Caco-2 (cell line): ENCODE results near the gene ASCC1. TPM values are rescaled to one million over a fixed set of nuclear protein-coding genes. Genes with fewer than 3 reads are reported as not detected.

ENCODE experiments used
- BruUV-seq: library from RNA; stranded (reverse); fragments of 400-500 nt; replicated peaks from 2 replicates; lab custom pipeline; 2021; lab: Mats Ljungman, UMichigan
- CTCF ChIA-PET: fragments of 300-600 bp; sonication (Branson Sonifier 250); formaldehyde crosslinking; loops from one replicate; lab custom pipeline; 2022; ENCODE audit warnings: antibody characterized with exemption; lab: Charles Lee
- POLR2A ChIA-PET: fragments of 300-600 bp; sonication (Branson Sonifier 250); formaldehyde crosslinking; loops from one replicate; lab custom pipeline; 2022; ENCODE audit warnings: antibody characterized with exemption; lab: Charles Lee
- DNase-seq, 2 experiments: peaks; one replicate each; pipeline versions ENCODE4 v3.0.0 to v3.0.0-alpha.2; 2020 to 2022
- H3K27me3 ChIP-seq: replicated peaks from 2 replicates; pipeline ENCODE4 v1.6.0; 2011; ENCODE audit warnings: low read length; ENCODE audit not compliant: control insufficient read depth, insufficient read depth
- H3K36me3 ChIP-seq: 2 replicates; pipeline ENCODE4 v1.5.1; 2011; ENCODE audit warnings: low read length; ENCODE audit not compliant: control insufficient read depth, insufficient read depth
- H3K4me1 ChIP-seq: fragments of 250-450 bp; sonication (Bioruptor Pico); 2 replicates; pipeline ENCODE4 v1.5.1; 2020; ENCODE audit warnings: mild to moderate bottlenecking
- H3K4me3 ChIP-seq: 2 replicates; pipeline ENCODE4 v1.5.1; 2011; ENCODE audit warnings: low read depth, mild to moderate bottlenecking, control low read depth, low read length
- H3K9me3 ChIP-seq: fragments of 250-450 bp; sonication (Bioruptor Pico); 2 replicates; pipeline ENCODE4 v1.5.1; 2020; ENCODE audit warnings: mild to moderate bottlenecking, moderate library complexity
- H3K27ac Mint-ChIP-seq: one replicate; pipeline ENCODE4 v1.8.0; 2022; ENCODE audit warnings: mixed read lengths; ENCODE audit not compliant: unreplicated experiment
- H3K27me3 Mint-ChIP-seq: one replicate; pipeline ENCODE4 v1.8.0; 2022; ENCODE audit warnings: mixed read lengths; ENCODE audit not compliant: insufficient read depth, unreplicated experiment
- H3K36me3 Mint-ChIP-seq: one replicate; pipeline ENCODE4 v1.8.0; 2022; ENCODE audit warnings: mild to moderate bottlenecking, mixed read lengths; ENCODE audit not compliant: insufficient read depth, unreplicated experiment
- H3K4me1 Mint-ChIP-seq: one replicate; pipeline ENCODE4 v1.8.0; 2022; ENCODE audit warnings: low read depth, mixed read lengths; ENCODE audit not compliant: unreplicated experiment
- H3K4me3 Mint-ChIP-seq: one replicate; pipeline ENCODE4 v1.8.0; 2022; ENCODE audit warnings: mild to moderate bottlenecking, moderate library complexity, mixed read lengths; ENCODE audit not compliant: unreplicated experiment
- H3K9me3 Mint-ChIP-seq: one replicate; pipeline ENCODE4 v1.8.0; 2022; ENCODE audit warnings: mixed read lengths; ENCODE audit not compliant: unreplicated experiment
- CTCF ChIP-seq, 2 experiments: fragments of 200-600 bp in 1 of 2; IDR thresholded peaks; 1 replicate in 1 of 2; 2 replicates in 1 of 2; pipeline versions ENCODE4 v1.5.1 to v1.8.0; 2011 to 2022; ENCODE audit warnings: antibody characterized with exemption in 1 of 2, control low read depth in 1 of 2, inconsistent platforms in 1 of 2, low read depth in 1 of 2, low read length in 1 of 2, mild to moderate bottlenecking in 1 of 2, moderate library complexity in 1 of 2; ENCODE audit not compliant: insufficient read depth in 1 of 2, severe bottlenecking in 1 of 2, unreplicated experiment in 1 of 2
- intact Hi-C: fragments of 100-400 bp; cut with micrococcal nuclease; formaldehyde crosslinking; loops from one replicate; pipeline ENCODE4 v1.10.0; 2022; ENCODE audit not compliant: unreplicated experiment
- total RNA-seq: library from RNA; stranded (reverse); gene quantifications from 2 replicates; pipeline ENCODE4 v1.2.3, GENCODE V29; 2022

Gene ASCC1
- total RNA-seq, 1 experiment from 2014 or later: 73.7 TPM

- intact Hi-C loops: no loop called here
- no TSS peak for BruUV-seq
- peaks cover 13% of the 10 kb centered on the region for H3K4me1 Mint-ChIP-seq
- Histone ChIP-seq H3K36me3 (peaks cover 2% of the 10 kb centered on the region; the same call in 1 of the 2 replicates), H3K4me3 (no peak overlapping the region), H3K4me1 (peaks cover 7% of the 10 kb centered on the region; the same call in 1 of the 2 replicates), H3K9me3 (0 out of 2 replicates have a peak, but pooled peaks cover 4% of the 10 kb centered on the region), H3K27me3 (no peaks in the 10 kb centered on the region)
- no peak for DNase-seq
- ChIA-PET POLR2A (no interaction called here), CTCF (interaction anchor here (1.2 kb wide), 1 partner anchor 75 kb away, joined by 4 read pairs; no protein-coding TSS in a partner anchor)
- no peak overlapping the region for H3K27ac Mint-ChIP-seq
- H3K36me3 Mint-ChIP-seq: peaks cover 18% of the 10 kb centered on the region
- H3K27me3 Mint-ChIP-seq: no peaks in the 10 kb centered on the region
- H3K4me3 Mint-ChIP-seq: no peak overlapping the region
- no peak for TF ChIP-seq CTCF (IDR thresholded peaks at IDR 0.05; ENCODE audit: insufficient read depth in 1 of 2, low read depth in 1 of 2, low read length in 1 of 2, severe bottlenecking in 1 of 2, unreplicated experiment in 1 of 2)
- peaks cover 7% of the 10 kb centered on the region for H3K9me3 Mint-ChIP-seq
Measured at GRCh38 chr10:72123616-72124015, 92.5 kb downstream of the ASCC1 start.

- no peak for TF ChIP-seq CTCF (IDR thresholded peaks at IDR 0.05; ENCODE audit: insufficient read depth in 1 of 2, low read depth in 1 of 2, low read length in 1 of 2, severe bottlenecking in 1 of 2, unreplicated experiment in 1 of 2)
- DNase-seq: no peak
- Mint-ChIP-seq H3K27ac (no peak overlapping the region), H3K4me1 (peaks cover 13% of the 10 kb centered on the region), H3K27me3 (no peaks in the 10 kb centered on the region), H3K36me3 (peaks cover 18% of the 10 kb centered on the region), H3K9me3 (peaks cover 13% of the 10 kb centered on the region), H3K4me3 (no peak overlapping the region)
- intact Hi-C loops: no loop called here
- Histone ChIP-seq H3K27me3 (no peaks in the 10 kb centered on the region), H3K36me3 (peaks cover 1% of the 10 kb centered on the region; the same call in 1 of the 2 replicates), H3K4me1 (peaks cover 7% of the 10 kb centered on the region; the same call in 1 of the 2 replicates), H3K4me3 (no peak overlapping the region), H3K9me3 (peaks cover 4% of the 10 kb centered on the region; the same call in 1 of the 2 replicates)
- ChIA-PET POLR2A (interaction anchor here (0.6 kb wide), 1 partner anchor 199 kb away, joined by 5 read pairs; no protein-coding TSS in a partner anchor), CTCF (no interaction called here)
- no TSS peak for BruUV-seq
Measured at GRCh38 chr10:72122221-72122620, 93.9 kb downstream of the ASCC1 start.

GRCh38 chr10:72121389-72121788, 94.7 kb downstream of the ASCC1 start:
- peaks cover 21% of the 10 kb centered on the region for H3K9me3 Mint-ChIP-seq
- peaks cover 18% of the 10 kb centered on the region for H3K36me3 Mint-ChIP-seq
- BruUV-seq: no TSS peak
- H3K27ac Mint-ChIP-seq: no peak overlapping the region
- ChIA-PET CTCF (no interaction called here), POLR2A (no interaction called here)
- intact Hi-C loops: no loop called here
- no peak overlapping the region for H3K4me3 Mint-ChIP-seq
- no peaks in the 10 kb centered on the region for H3K27me3 Mint-ChIP-seq
- DNase-seq: no peak
- H3K4me1 Mint-ChIP-seq: peaks cover 13% of the 10 kb centered on the region
- Histone ChIP-seq H3K4me1 (peaks cover 7% of the 10 kb centered on the region; the same call in 1 of the 2 replicates), H3K36me3 (peaks cover 1% of the 10 kb centered on the region; the same call in 1 of the 2 replicates), H3K27me3 (no peaks in the 10 kb centered on the region), H3K4me3 (no peak overlapping the region), H3K9me3 (peaks cover 6% of the 10 kb centered on the region; the same call in 1 of the 2 replicates)
- no peak for TF ChIP-seq CTCF (IDR thresholded peaks at IDR 0.05; ENCODE audit: insufficient read depth in 1 of 2, low read depth in 1 of 2, low read length in 1 of 2, severe bottlenecking in 1 of 2, unreplicated experiment in 1 of 2)
